Lower leg skin (tissue), 4 donors: ENCODE data around the gene FAM50B. TPM values are rescaled to one million over a fixed set of nuclear protein-coding genes. Genes with fewer than 3 reads are reported as not detected.

Experiments used
- DNase-seq, 2 donors: peaks; one replicate each; pipeline ENCODE4 v3.0.0-alpha.2; 2019; ENCODE audit warnings: low spot score in 2 of 2
- H3K4me3 ChIP-seq: fragments of 200-600 bp; sonication (generic); 2 replicates; pipeline ENCODE4 v1.5.1; 2017; ENCODE audit warnings: mild to moderate bottlenecking, low read depth; ENCODE audit not compliant: poor library complexity, severe bottlenecking
- CTCF ChIP-seq, 3 donors: fragments of 450-650 bp; IDR thresholded peaks; one replicate each; pipeline ENCODE4 v1.5.1; 2016; ENCODE audit warnings: antibody characterized with exemption in 3 of 3, mild to moderate bottlenecking in 3 of 3, moderate library complexity in 2 of 3
- POLR2A ChIP-seq, 2 donors: fragments of 450-650 bp; IDR thresholded peaks; one replicate each; pipeline ENCODE4 v1.6.1; 2016 to 2017; ENCODE audit warnings: antibody characterized with exemption in 2 of 2, mild to moderate bottlenecking in 1 of 2, moderate library complexity in 1 of 2
- WGBS, 2 donors: methylation state at CpG; one replicate each; pipeline ENCODE4 v1.1.5; 2018; 5-methylcytosine and 5-hydroxymethylcytosine counted together
- intact Hi-C: fragments of 100-400 bp; cut with DNase I; formaldehyde crosslinking; loops from one replicate; pipeline ENCODE4 v1.15.0; 2023; ENCODE audit warnings: low total_unique reads
- total RNA-seq, 4 donors: library from RNA; depleted of rRNA; stranded (reverse); fragments of >200 nt; gene quantifications; one replicate each; pipeline ENCODE4 v1.1.0, GENCODE V29; 2016

The FAM50B gene
- total RNA-seq, 4 donors from 2014 or later, result 11.4 to 16.1 (median 13.9) TPM

GRCh38 chr6:3888153-3888957 is 39.2 kb downstream of the FAM50B start:
- no peak overlapping the region for H3K4me3 ChIP-seq
- DNase-seq, result peak; percentile 44 to 92
- intact Hi-C loops, result loop anchor here (5.0 kb wide), 1 partner anchor 146 kb away; no protein-coding TSS in a partner anchor
- WGBS, 2 donors, result 62 to 69% methylated on average over 15 of the region's 15 CpGs
- TF ChIP-seq POLR2A (IDR thresholded peaks at IDR 0.05), result no peak
- no peak for TF ChIP-seq CTCF (IDR thresholded peaks at IDR 0.05)

GRCh38 chr6:3890047-3890446 is 40.9 kb downstream of the FAM50B start:
- intact Hi-C loops, result no loop called here
- 90 to 93% methylated on average over 9 of the region's 9 CpGs for WGBS, 2 donors
- TF ChIP-seq CTCF (IDR thresholded peaks at IDR 0.05) (no peak), POLR2A (IDR thresholded peaks at IDR 0.05) (no peak)
- H3K4me3 ChIP-seq, result no peak overlapping the region
- peak in 1 of 2 donors; percentile 57 for DNase-seq

DNA sequence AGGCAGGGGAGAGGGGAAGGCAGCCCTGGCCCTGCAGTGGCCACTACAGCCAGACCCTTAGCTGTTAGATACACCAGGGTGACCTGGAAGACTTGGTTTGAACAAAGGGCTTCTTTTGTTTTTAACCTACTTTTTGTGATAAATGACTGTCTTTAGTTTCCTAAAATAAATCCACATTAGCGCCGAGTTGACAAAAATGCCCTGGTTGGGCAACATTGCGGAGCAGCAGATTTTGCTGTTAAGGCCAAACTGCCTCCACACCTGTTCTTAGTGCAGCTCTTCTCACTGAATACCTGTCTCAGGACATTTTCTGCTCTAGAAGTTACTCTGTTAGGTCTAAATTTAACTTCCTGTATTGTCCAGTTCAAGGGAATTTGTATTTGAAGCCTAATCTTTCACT is 42.7 kb downstream of the FAM50B start:
- WGBS, 2 donors, result 84% methylated on average over 3 of the region's 3 CpGs
- no peak overlapping the region for H3K4me3 ChIP-seq
- TF ChIP-seq POLR2A (IDR thresholded peaks at IDR 0.05) (no peak), CTCF (IDR thresholded peaks at IDR 0.05) (no peak)
- DNase-seq, result peak in 1 of 2 donors; percentile 72
- intact Hi-C loops, result no loop called here

DNA sequence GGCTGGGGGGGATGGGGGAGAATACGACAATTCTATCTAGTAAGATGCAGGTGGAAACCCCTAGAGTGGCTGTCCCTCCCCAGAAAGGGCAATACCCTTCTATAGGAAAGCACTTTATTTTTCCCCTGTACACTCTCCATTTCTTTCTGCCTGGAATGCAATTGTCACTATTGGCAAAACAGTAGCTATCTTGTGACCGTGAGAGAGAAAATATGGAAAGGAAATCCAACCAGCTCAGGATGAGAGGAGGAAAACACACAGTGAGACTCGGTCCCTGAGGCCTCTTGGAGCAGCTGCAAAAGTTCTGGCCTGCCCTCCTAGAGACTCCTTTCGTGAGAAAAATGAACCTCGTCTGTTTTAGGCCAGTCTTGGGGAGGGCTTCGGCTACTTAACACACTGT is 43.4 kb downstream of the FAM50B start:
- H3K4me3 ChIP-seq, result no peak overlapping the region
- intact Hi-C loops, result no loop called here
- WGBS, 2 donors, result 73 to 80% methylated on average over 6 of the region's 6 CpGs
- no peak for TF ChIP-seq POLR2A (IDR thresholded peaks at IDR 0.05)
- no peak for TF ChIP-seq CTCF (IDR thresholded peaks at IDR 0.05)
- peak in 1 of 2 donors; percentile 25 for DNase-seq

DNA sequence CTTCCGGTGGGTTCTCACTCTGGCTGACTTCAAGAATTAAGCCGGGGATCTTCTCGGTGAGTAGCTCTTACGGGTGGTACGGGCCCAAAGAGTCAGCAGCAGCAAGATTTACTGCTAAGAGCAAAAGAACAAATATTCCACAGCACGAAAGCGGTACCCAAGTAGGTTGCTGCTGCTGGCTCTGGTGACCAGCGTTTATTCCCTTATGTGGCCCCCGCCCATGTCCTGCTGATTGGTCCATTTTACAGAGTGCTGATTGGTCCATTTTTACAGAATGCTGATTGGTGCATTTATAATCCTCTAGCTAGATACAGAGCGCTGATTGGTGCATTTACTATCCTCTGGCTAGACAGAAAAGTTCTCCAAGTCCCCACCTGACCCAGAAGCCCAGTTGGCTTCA is 44.3 kb downstream of the FAM50B start:
- WGBS, 2 donors, result 99% methylated on average over 10 of the region's 10 CpGs

More for the DNA sequence above, 44.3 kb downstream of the FAM50B start:
- no peak overlapping the region for H3K4me3 ChIP-seq
- no peak for TF ChIP-seq CTCF (IDR thresholded peaks at IDR 0.05)
- TF ChIP-seq POLR2A (IDR thresholded peaks at IDR 0.05), result no peak
- peak in 1 of 2 donors; percentile 60 for DNase-seq
- intact Hi-C loops, result no loop called here
